Endothelial cell of umbilical vein (primary cell): ENCODE data around the gene ORMDL3. TPM values are rescaled to one million over a fixed set of nuclear protein-coding genes. Genes with fewer than 3 reads are reported as not detected.

ENCODE experiments used
- BruUV-seq: library from RNA; stranded (reverse); fragments of 400-500 nt; replicated peaks from 2 replicates; lab custom pipeline; 2021; lab: Mats Ljungman, UMichigan
- CTCF ChIA-PET: fragments of 300-600, 350-600 bp; sonication (Branson Sonifier 250); formaldehyde crosslinking; loops from one replicate; lab custom pipeline; 2021; ENCODE audit warnings: antibody characterized with exemption, inconsistent platforms; lab: Charles Lee
- POLR2A ChIA-PET: fragments of 300-600, 350-600 bp; sonication (Branson Sonifier 250); formaldehyde crosslinking; loops from one replicate; lab custom pipeline; 2021; ENCODE audit warnings: antibody characterized with exemption, inconsistent platforms; lab: Charles Lee
- DNase-seq: peaks from one replicate; pipeline ENCODE4 v3.0.0-alpha.2; 2011; ENCODE audit warnings: low read depth, low spot score
- FAIRE-seq: peaks from 2 replicates; lab custom pipeline; 2011; peaks lifted over from hg19 to GRCh38; lab: Jason Lieb, UNC
- H2AFZ ChIP-seq: 2 replicates; pipeline ENCODE4 v1.6.0; 2012; ENCODE audit warnings: low read depth, low read length, control low read depth, inconsistent platforms
- H3K27ac ChIP-seq: 2 replicates; pipeline ENCODE4 v1.5.1; 2011; ENCODE audit warnings: low read depth, mild to moderate bottlenecking, control low read depth, low read length, moderate library complexity; ENCODE audit not compliant: insufficient read depth
- H3K27me3 ChIP-seq, 2 experiments: 2 replicates each; pipeline versions ENCODE4 v1.6.0 to v1.6.1; 2011; ENCODE audit warnings: low read length in 2 of 2, mixed read lengths in 1 of 2; ENCODE audit not compliant: control insufficient read depth in 2 of 2, insufficient read depth in 2 of 2
- H3K36me3 ChIP-seq, 2 experiments: 2 replicates in 1 of 2; 3 replicates in 1 of 2; pipeline ENCODE4 v1.5.1; 2011; ENCODE audit warnings: low read length in 2 of 2, mild to moderate bottlenecking in 1 of 2, moderate library complexity in 1 of 2; ENCODE audit not compliant: control insufficient read depth in 2 of 2, insufficient read depth in 2 of 2; ENCODE audit errors: extremely low read depth in 1 of 2
- H3K4me1 ChIP-seq: 3 replicates; pipeline ENCODE4 v1.5.1; 2011; ENCODE audit warnings: mild to moderate bottlenecking, low read length; ENCODE audit not compliant: control insufficient read depth, insufficient read depth; ENCODE audit errors: extremely low read depth
- H3K4me2 ChIP-seq: 2 replicates; pipeline ENCODE4 v1.6.1; 2011; ENCODE audit warnings: low read length, control low read depth, mixed read lengths; ENCODE audit not compliant: insufficient read depth
- H3K4me3 ChIP-seq, 3 experiments: fragments of 200-600 bp in 1 of 3; sonication (generic), shearing (Covaris generic) in 1 of 3; replicated peaks in 1 of 3; 2 replicates each; pipeline ENCODE4 v1.5.1; 2011 to 2016; ENCODE audit warnings: control low read depth in 3 of 3, low read length in 3 of 3, mild to moderate bottlenecking in 2 of 3, inconsistent platforms in 1 of 3, low read depth in 1 of 3, moderate library complexity in 1 of 3; ENCODE audit not compliant: insufficient read depth in 1 of 3
- H3K79me2 ChIP-seq: 2 replicates; pipeline ENCODE4 v1.6.0; 2012; ENCODE audit warnings: low read length, inconsistent platforms; ENCODE audit not compliant: control insufficient read depth, insufficient read depth
- H3K9ac ChIP-seq: replicated peaks from 2 replicates; pipeline ENCODE3; 2011; ENCODE audit warnings: low read length, control low read depth; ENCODE audit not compliant: insufficient read depth; ENCODE audit errors: extremely low read depth
- H3K9me1 ChIP-seq: replicated peaks from 3 replicates; pipeline ENCODE4 v1.6.0; 2011; ENCODE audit warnings: mild to moderate bottlenecking, low read length; ENCODE audit not compliant: control insufficient read depth, insufficient read depth; ENCODE audit errors: extremely low read depth
- H3K9me3 ChIP-seq: replicated peaks from 2 replicates; pipeline ENCODE4 v1.5.1; 2012; ENCODE audit warnings: low read length, inconsistent platforms; ENCODE audit not compliant: control insufficient read depth, insufficient read depth
- H4K20me1 ChIP-seq: replicated peaks from 2 replicates; pipeline ENCODE3; 2011; ENCODE audit warnings: mild to moderate bottlenecking, low read length; ENCODE audit not compliant: control insufficient read depth, insufficient read depth; ENCODE audit errors: extremely low read depth
- EZH2 ChIP-seq: IDR thresholded peaks from 2 replicates; pipeline ENCODE4 v1.6.1; 2012; ENCODE audit warnings: borderline replicate concordance, low read depth, mild to moderate bottlenecking, moderate library complexity, low read length, inconsistent platforms; ENCODE audit not compliant: severe bottlenecking
- FOS ChIP-seq: IDR thresholded peaks from 2 replicates; pipeline ENCODE4 v1.6.1; 2011; ENCODE audit warnings: mild to moderate bottlenecking, low read length, moderate library complexity, borderline replicate concordance; ENCODE audit not compliant: insufficient read depth
- GATA2 ChIP-seq: IDR thresholded peaks from 2 replicates; pipeline ENCODE4 v1.7.0; 2011; ENCODE audit warnings: low read depth, mild to moderate bottlenecking, moderate library complexity, mixed read lengths, low read length; ENCODE audit not compliant: insufficient read length, insufficient read depth
- JUN ChIP-seq: IDR thresholded peaks from 2 replicates; pipeline ENCODE4 v1.6.1; 2011; ENCODE audit warnings: borderline replicate concordance, low read depth; ENCODE audit not compliant: insufficient read length, insufficient read depth
- MAX ChIP-seq: IDR thresholded peaks from 2 replicates; pipeline ENCODE4 v1.6.1; 2011; ENCODE audit not compliant: insufficient read depth, insufficient read length
- MYC ChIP-seq: IDR thresholded peaks from one replicate; pipeline ENCODE4 v1.6.1; 2011; ENCODE audit warnings: mild to moderate bottlenecking, low read depth, low read length
- POLR2A ChIP-seq: IDR thresholded peaks from 2 replicates; pipeline ENCODE4 v1.6.1; 2012; ENCODE audit warnings: low read depth, mild to moderate bottlenecking, control low read depth, low read length
- POLR2AphosphoS5 ChIP-seq: IDR thresholded peaks from 2 replicates; pipeline ENCODE4 v1.6.1; 2012; ENCODE audit warnings: low read depth, mild to moderate bottlenecking, control low read depth, low read length, moderate library complexity; ENCODE audit not compliant: insufficient read depth
- dilution Hi-C: fragments of 300-500 bp; cut with MboI; formaldehyde crosslinking; loops from one replicate; pipeline ENCODE4 v1.15.0; 2019; ENCODE audit warnings: low sequenced_read_pairs; ENCODE audit not compliant: extremely low pct_ligation_motif_present
- intact Hi-C: fragments of 100-400 bp; cut with micrococcal nuclease; formaldehyde crosslinking; loops from one replicate; pipeline ENCODE4 v1.10.0; 2022
- polyA plus RNA-seq, 4 experiments: library from polyadenylated mRNA; depleted of rRNA in 3 of 4; stranded (reverse) in 3 of 4; unstranded in 1 of 4; fragments of >200 nt; gene quantifications; 2 replicates each; pipeline versions ENCODE4 v1.2.1 to v1.2.3, GENCODE V29; 2011 to 2012; ENCODE audit warnings: missing spikeins in 1 of 4
- total RNA-seq: library from RNA; stranded (reverse); gene quantifications from 2 replicates; pipeline ENCODE4 v1.2.3, GENCODE V29; 2021
- TF ChIP-seq, protein P1 (sequence below), 2 donors: IDR thresholded peaks; 1 replicate in 1 of 2; 2 replicates in 1 of 2; pipeline ENCODE4 v1.5.1; 2011; ENCODE audit warnings: low read length in 2 of 2, mild to moderate bottlenecking in 2 of 2, moderate library complexity in 2 of 2, control low read depth in 1 of 2, inconsistent platforms in 1 of 2, low read depth in 1 of 2; ENCODE audit not compliant: insufficient read depth in 1 of 2; ENCODE audit errors: extremely low read depth in 1 of 2

ORMDL3 gene
- total and polyA plus RNA-seq, 2 donors (not counting 3 experiments of a cell fraction or from before 2014, with no cell fraction given): 29.8 to 49.8 TPM

DNA sequence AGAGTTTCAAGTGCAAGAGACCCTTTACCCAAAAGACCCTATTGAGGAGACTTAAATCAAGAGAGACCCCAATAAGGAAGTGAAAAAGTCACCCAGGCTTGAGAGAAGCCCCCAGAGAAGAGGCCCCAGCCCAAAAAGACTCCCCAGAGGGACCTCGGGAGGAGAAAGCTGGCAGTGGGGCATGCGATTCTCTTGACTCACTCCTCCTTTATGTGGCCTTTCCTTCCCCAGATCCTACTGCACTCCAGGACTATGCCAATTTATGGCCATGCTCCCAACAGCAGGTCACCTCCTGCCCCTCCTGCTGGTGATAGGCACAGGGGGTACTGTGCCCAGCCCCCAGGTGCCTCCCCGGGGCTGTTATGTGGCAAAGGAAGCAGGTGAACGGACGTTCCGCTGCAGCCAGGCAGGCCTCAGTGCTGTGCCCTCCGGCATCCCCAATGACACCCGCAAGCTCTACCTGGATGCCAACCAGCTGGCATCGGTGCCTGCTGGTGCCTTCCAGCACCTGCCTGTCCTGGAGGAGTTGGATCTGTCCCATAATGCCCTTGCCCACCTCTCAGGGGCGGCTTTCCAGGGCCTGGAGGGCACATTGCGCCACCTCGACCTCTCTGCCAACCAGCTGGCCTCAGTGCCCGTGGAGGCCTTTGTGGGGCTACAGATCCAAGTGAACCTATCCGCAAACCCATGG is 16.4 kb upstream of the ORMDL3 start:
- H3K9me3 ChIP-seq: no peaks in the 10 kb centered on the region
- no peak overlapping the region for H3K27ac ChIP-seq
- no TSS peak for BruUV-seq
- no peaks in the 10 kb centered on the region for H3K79me2 ChIP-seq
- H3K27me3 ChIP-seq: no peaks in the 10 kb centered on the region
- H2AFZ ChIP-seq: no peak overlapping the region
- no peaks in the 10 kb centered on the region for H4K20me1 ChIP-seq
- no peaks in the 10 kb centered on the region for H3K9me1 ChIP-seq
- DNase-seq (no peak), FAIRE-seq (no peak)
- ChIA-PET CTCF (interaction anchor here (2.2 kb wide), 1 partner anchor 15 kb away, joined by 4 read pairs; no protein-coding TSS in a partner anchor), POLR2A (no interaction called here)
- no peaks in the 10 kb centered on the region for H3K36me3 ChIP-seq
- H3K9ac ChIP-seq: no peak overlapping the region
- peaks cover 5% of the 10 kb centered on the region for H3K4me1 ChIP-seq
- no peak overlapping the region for H3K4me3 ChIP-seq
- TF ChIP-seq GATA2: no peak
- no peak for TF ChIP-seq POLR2AphosphoS5
- no peak for TF ChIP-seq MAX
- TF ChIP-seq, protein P1, sequence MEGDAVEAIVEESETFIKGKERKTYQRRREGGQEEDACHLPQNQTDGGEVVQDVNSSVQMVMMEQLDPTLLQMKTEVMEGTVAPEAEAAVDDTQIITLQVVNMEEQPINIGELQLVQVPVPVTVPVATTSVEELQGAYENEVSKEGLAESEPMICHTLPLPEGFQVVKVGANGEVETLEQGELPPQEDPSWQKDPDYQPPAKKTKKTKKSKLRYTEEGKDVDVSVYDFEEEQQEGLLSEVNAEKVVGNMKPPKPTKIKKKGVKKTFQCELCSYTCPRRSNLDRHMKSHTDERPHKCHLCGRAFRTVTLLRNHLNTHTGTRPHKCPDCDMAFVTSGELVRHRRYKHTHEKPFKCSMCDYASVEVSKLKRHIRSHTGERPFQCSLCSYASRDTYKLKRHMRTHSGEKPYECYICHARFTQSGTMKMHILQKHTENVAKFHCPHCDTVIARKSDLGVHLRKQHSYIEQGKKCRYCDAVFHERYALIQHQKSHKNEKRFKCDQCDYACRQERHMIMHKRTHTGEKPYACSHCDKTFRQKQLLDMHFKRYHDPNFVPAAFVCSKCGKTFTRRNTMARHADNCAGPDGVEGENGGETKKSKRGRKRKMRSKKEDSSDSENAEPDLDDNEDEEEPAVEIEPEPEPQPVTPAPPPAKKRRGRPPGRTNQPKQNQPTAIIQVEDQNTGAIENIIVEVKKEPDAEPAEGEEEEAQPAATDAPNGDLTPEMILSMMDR (IDR thresholded peaks at IDR 0.05; ENCODE audit: extremely low read depth in 1 of 2, insufficient read depth in 1 of 2, low read depth in 1 of 2, low read length in 2 of 2): no peak
- TF ChIP-seq EZH2: no peak
- TF ChIP-seq FOS: no peak
- no peak for TF ChIP-seq MYC
- TF ChIP-seq JUN: no peak
- TF ChIP-seq POLR2A: no peak
- H3K4me2 ChIP-seq: no peak overlapping the region
- intact Hi-C loops (no loop called here), dilution Hi-C loops (no loop called here)
